TTC549 (cell line): ENCODE measurements around the gene KCNK16.

ENCODE experiments used
- FAIRE-seq: peaks from 2 replicates; lab custom pipeline; 2012; peaks lifted over from hg19 to GRCh38; lab: Jason Lieb, UNC

Gene KCNK16

GRCh38 chr6:39276379-39276995 lies 46.0 kb downstream of the KCNK16 start:
- no peak for FAIRE-seq

GRCh38 chr6:39274903-39275302 lies 47.6 kb downstream of the KCNK16 start:
- FAIRE-seq = no peak

GRCh38 chr6:39274471-39274870 lies 48.0 kb downstream of the KCNK16 start:
- no peak for FAIRE-seq

- no peak for FAIRE-seq
Observed at GRCh38 chr6:39273406-39273821, 49.1 kb downstream of the KCNK16 start.

GRCh38 chr6:39269961-39270360 lies 52.5 kb downstream of the KCNK16 start:
- no peak for FAIRE-seq

- no peak for FAIRE-seq
Observed at GRCh38 chr6:39268721-39269120, 53.8 kb downstream of the KCNK16 start.

- FAIRE-seq = no peak
Observed at GRCh38 chr6:39268171-39268570, 54.3 kb downstream of the KCNK16 start.

- no peak for FAIRE-seq
Observed at GRCh38 chr6:39266782-39267355, 55.6 kb downstream of the KCNK16 start.

GRCh38 chr6:39266375-39266774 lies 56.1 kb downstream of the KCNK16 start:
- no peak for FAIRE-seq
